T-cell (primary cell): ENCODE measurements around the gene ZBTB5. TPM values are rescaled to one million over a fixed set of nuclear protein-coding genes. Genes with fewer than 3 reads are reported as not detected.

Experiments used
- ATAC-seq, 4 experiments: fragments of 200-7000 bp in 3 of 4; fragments of 150-1000 bp in 1 of 4; cut with Tn5 transposase; replicated peaks in 1 of 4; 1 replicate in 3 of 4; 2 replicates in 1 of 4; pipeline ENCODE4 v1.10.0; 2021; ENCODE audit warnings: moderate library complexity in 3 of 4, mild to moderate bottlenecking in 2 of 4, moderate number of reproducible peaks in 1 of 4
- CTCF ChIA-PET, 2 donors: fragments of 300-600 bp; sonication (Branson Sonifier 250); formaldehyde crosslinking; loops; one replicate each; lab custom pipeline; 2022; ENCODE audit warnings: antibody characterized with exemption in 2 of 2; lab: Charles Lee
- POLR2A ChIA-PET, 2 donors: fragments of 300-600 bp; sonication (Branson Sonifier 250); formaldehyde crosslinking; loops; one replicate each; lab custom pipeline; 2022; ENCODE audit warnings: antibody characterized with exemption in 2 of 2; lab: Charles Lee
- DNase-seq, 35 experiments: peaks; one replicate each; pipeline versions ENCODE4 v3.0.0 to v3.0.0-alpha.2; 2013 to 2023
- H3K27ac ChIP-seq: one replicate; pipeline ENCODE4 v1.5.1; 2013; ENCODE audit warnings: low read length
- H3K27me3 ChIP-seq, 2 experiments: replicated peaks in 1 of 2; 1 replicate in 1 of 2; 2 replicates in 1 of 2; pipeline versions ENCODE4 v1.6.1 to v1.7.0; 2013; ENCODE audit warnings: low read length in 1 of 2, mixed read lengths in 1 of 2; ENCODE audit not compliant: control insufficient read depth in 2 of 2, insufficient read depth in 2 of 2; ENCODE audit errors: extremely low read depth in 1 of 2
- H3K36me3 ChIP-seq, 2 donors: 1 replicate in 1 of 2; 2 replicates in 1 of 2; pipeline versions ENCODE4 v1.6.1 to v1.7.0; 2013; ENCODE audit warnings: low read length in 1 of 2; ENCODE audit not compliant: control insufficient read depth in 2 of 2, insufficient read depth in 1 of 2; ENCODE audit errors: extremely low read depth in 1 of 2
- H3K4me1 ChIP-seq, 2 experiments: 1 replicate in 1 of 2; 2 replicates in 1 of 2; pipeline versions ENCODE4 v1.6.1 to v1.7.0; 2013; ENCODE audit warnings: low read length in 2 of 2, mixed read lengths in 1 of 2; ENCODE audit not compliant: insufficient read depth in 2 of 2, control insufficient read depth in 1 of 2; ENCODE audit errors: extremely low read depth in 1 of 2
- H3K4me3 ChIP-seq, 2 donors: 1 replicate in 1 of 2; 2 replicates in 1 of 2; pipeline versions ENCODE4 v1.5.1 to v1.7.0; 2013; ENCODE audit warnings: mild to moderate bottlenecking in 2 of 2, low read length in 1 of 2, moderate library complexity in 1 of 2; ENCODE audit not compliant: control insufficient read depth in 1 of 2; ENCODE audit errors: extremely low read depth in 1 of 2
- H3K9me3 ChIP-seq: 2 replicates; pipeline ENCODE4 v1.7.0; 2013
- H3K27ac Mint-ChIP-seq, 2 donors: one replicate each; pipeline ENCODE4 v1.8.0; 2020 to 2021; ENCODE audit warnings: mild to moderate bottlenecking in 2 of 2, mixed read lengths in 2 of 2
- H3K27me3 Mint-ChIP-seq, 2 donors: one replicate each; pipeline ENCODE4 v1.8.0; 2021 to 2022; ENCODE audit warnings: mixed read lengths in 2 of 2
- H3K36me3 Mint-ChIP-seq: one replicate; pipeline ENCODE4 v1.8.0; 2021; ENCODE audit warnings: mixed read lengths
- H3K4me1 Mint-ChIP-seq, 3 donors: one replicate each; pipeline ENCODE4 v1.8.0; 2020 to 2022; ENCODE audit warnings: mixed read lengths in 3 of 3, mild to moderate bottlenecking in 1 of 3
- H3K4me3 Mint-ChIP-seq, 3 donors: one replicate each; pipeline ENCODE4 v1.8.0; 2020 to 2022; ENCODE audit warnings: mild to moderate bottlenecking in 3 of 3, mixed read lengths in 3 of 3, moderate library complexity in 3 of 3
- H3K9me3 Mint-ChIP-seq, 3 donors: one replicate each; pipeline ENCODE4 v1.8.0; 2020 to 2022; ENCODE audit warnings: mixed read lengths in 3 of 3
- WGBS: methylation state at CpG from one replicate; pipeline ENCODE4 v1.1.5; 2013; ENCODE audit warnings: missing lambda C conversion rate; ENCODE audit not compliant: insufficient coverage; 5-methylcytosine and 5-hydroxymethylcytosine counted together
- total RNA-seq, 35 experiments: library from RNA in 6 of 35; stranded (reverse) in 6 of 35; fragments of 120-200 nt in 1 of 35; gene quantifications; one replicate each; pipeline versions ENCODE4 v1.2.1 to v1.2.4 and lab custom pipeline; 2013 to 2026

ZBTB5 gene
- total RNA-seq, 5 donors from 2014 or later (not counting 1 experiment from before 2014, with no cell fraction given): 12.5 to 14.3 (median 13.3) TPM

GRCh38 chr9:37443566-37443965 lies 21.7 kb downstream of the ZBTB5 start:
- no peaks in the 10 kb centered on the region for H3K9me3 Mint-ChIP-seq
- no peak overlapping the region for H3K27ac ChIP-seq

GRCh38 chr9:37442556-37442955 lies 22.7 kb downstream of the ZBTB5 start:
- POLR2A ChIA-PET: no interaction called here
- Mint-ChIP-seq H3K4me1 (peaks cover 15 to 32% (median 19%) of the 10 kb centered on the region in 3 donors), H3K27ac (no peak overlapping the region), H3K36me3 (peaks cover 39% of the 10 kb centered on the region), H3K9me3 (no peaks in the 10 kb centered on the region), H3K27me3 (no peaks in the 10 kb centered on the region), H3K4me3 (no peak overlapping the region)
- WGBS: no CpG with 5 or more reads among the region's 2 CpGs
- ATAC-seq (no peak), DNase-seq (no peak)
- no peaks in the 10 kb centered on the region for H3K4me1 ChIP-seq
- no peak overlapping the region for H3K27ac ChIP-seq
- no peaks in the 10 kb centered on the region for H3K9me3 ChIP-seq
- H3K4me3 ChIP-seq: no peak overlapping the region
- H3K27me3 ChIP-seq: no peaks in the 10 kb centered on the region
- CTCF ChIA-PET: no interaction called here
- peaks cover 7 to 57% of the 10 kb centered on the region in 2 donors for H3K36me3 ChIP-seq

More at GRCh38 chr9:37443566-37443965, 21.7 kb downstream of the ZBTB5 start:
- DNase-seq (no peak), ATAC-seq (no peak)
- no peaks in the 10 kb centered on the region for H3K27me3 Mint-ChIP-seq
- peaks cover 18 to 32% (median 22%) of the 10 kb centered on the region in 3 donors for H3K4me1 Mint-ChIP-seq
- no peaks in the 10 kb centered on the region for H3K9me3 ChIP-seq
- H3K36me3 Mint-ChIP-seq: peaks cover 40% of the 10 kb centered on the region
- no peak overlapping the region for H3K4me3 Mint-ChIP-seq
- H3K27me3 ChIP-seq: no peaks in the 10 kb centered on the region
- POLR2A ChIA-PET: no interaction called here
- CTCF ChIA-PET: no interaction called here
- 100% methylated on average over 3 of the region's 5 CpGs for WGBS
- no peaks in the 10 kb centered on the region for H3K4me1 ChIP-seq
- no peak overlapping the region for H3K4me3 ChIP-seq
- H3K27ac Mint-ChIP-seq: no peak overlapping the region
- H3K36me3 ChIP-seq: peaks cover 7 to 47% of the 10 kb centered on the region in 2 donors

DNA sequence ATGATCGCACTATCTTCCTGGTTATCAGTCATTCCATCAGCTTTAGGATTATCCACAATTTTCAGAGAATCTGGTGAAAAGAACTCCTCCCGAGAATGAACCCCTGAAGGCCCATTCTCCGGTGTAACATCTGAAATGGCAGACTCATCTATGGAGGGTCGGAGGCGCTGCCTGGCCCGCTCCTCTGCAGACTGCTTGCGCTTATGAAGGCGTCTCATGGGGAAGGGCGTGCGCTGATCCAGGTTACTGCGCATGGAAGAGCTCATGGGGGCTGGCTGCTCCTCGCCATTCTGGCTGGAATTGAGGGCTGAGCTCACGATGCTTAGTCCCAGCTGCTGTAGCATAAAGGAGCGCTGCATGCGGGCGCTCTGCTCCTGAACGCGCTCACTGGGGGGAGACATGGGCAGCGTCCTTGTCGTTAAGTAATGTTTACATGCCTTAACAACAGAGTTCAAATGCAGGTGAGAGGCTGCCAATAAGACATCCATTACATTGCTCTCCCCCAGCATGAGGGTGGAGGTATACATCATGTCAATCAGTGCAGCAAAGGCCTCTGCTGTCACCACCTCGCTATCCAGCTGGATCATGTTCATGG lies 23.4 kb downstream of the ZBTB5 start:
- Mint-ChIP-seq H3K4me3 (no peak overlapping the region), H3K27ac (no peak overlapping the region), H3K27me3 (no peaks in the 10 kb centered on the region), H3K9me3 (no peaks in the 10 kb centered on the region), H3K4me1 (peaks cover 13 to 31% (median 16%) of the 10 kb centered on the region in 3 donors), H3K36me3 (peaks cover 42% of the 10 kb centered on the region)
- Histone ChIP-seq H3K27ac (no peak overlapping the region), H3K9me3 (no peaks in the 10 kb centered on the region), H3K36me3 (peaks cover 9 to 63% of the 10 kb centered on the region in 2 donors), H3K4me3 (no peak overlapping the region), H3K4me1 (no peaks in the 10 kb centered on the region), H3K27me3 (no peaks in the 10 kb centered on the region)
- POLR2A ChIA-PET: no interaction called here
- CTCF ChIA-PET: no interaction called here
- DNase-seq: no peak
- no peak for ATAC-seq
- WGBS: 98% methylated on average over 16 of the region's 21 CpGs

DNA sequence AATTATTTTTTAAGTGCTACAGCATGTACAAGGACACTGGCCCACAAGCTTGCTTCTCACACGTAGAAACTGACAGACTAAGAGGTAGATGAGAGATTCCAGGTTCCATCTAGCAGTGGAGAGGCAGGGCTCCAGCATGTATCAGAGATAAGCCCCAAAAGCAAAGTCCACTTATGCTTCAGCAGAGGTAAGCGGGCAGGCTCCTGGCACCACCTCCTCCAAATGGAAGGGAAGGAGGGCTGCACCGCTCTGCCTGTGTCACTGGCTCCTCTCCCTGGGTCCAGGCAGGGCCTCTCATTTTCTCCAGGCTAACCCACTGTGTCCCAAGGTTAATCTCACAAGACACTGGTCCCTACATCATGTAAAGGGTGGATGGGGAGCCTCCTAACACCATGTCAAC lies 26.9 kb downstream of the ZBTB5 start:
- H3K9me3 ChIP-seq: no peaks in the 10 kb centered on the region
- no peak for ATAC-seq

DNA sequence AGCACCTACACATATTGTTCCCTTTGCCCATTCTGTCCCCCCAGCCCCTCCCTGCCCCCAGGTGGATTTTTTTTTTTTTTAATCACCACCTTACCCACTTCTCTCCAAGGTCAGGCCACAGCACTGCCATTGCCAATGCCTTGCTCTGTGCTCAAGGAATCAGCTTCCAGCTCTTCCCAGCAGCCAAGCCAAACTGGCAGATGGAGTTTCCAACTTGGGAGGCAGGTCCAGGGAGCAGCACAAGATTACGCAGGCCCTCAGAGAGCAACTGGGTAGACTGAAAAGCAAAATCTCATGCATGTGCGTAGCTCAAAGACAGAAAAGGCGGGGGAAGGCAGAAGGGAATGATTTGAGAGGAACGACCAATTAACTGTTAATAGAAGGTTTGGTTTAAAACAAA lies 27.6 kb downstream of the ZBTB5 start:
- 100% methylated on average over 2 of the region's 4 CpGs for WGBS
- no peaks in the 10 kb centered on the region for H3K9me3 ChIP-seq
- H3K4me3 ChIP-seq: no peak overlapping the region
- H3K27ac ChIP-seq: no peak overlapping the region
- Mint-ChIP-seq H3K4me1 (peaks cover 0 to 7% (median 3%) of the 10 kb centered on the region in 3 donors), H3K36me3 (peaks cover 41% of the 10 kb centered on the region), H3K27me3 (no peaks in the 10 kb centered on the region), H3K27ac (no peak overlapping the region), H3K9me3 (no peaks in the 10 kb centered on the region), H3K4me3 (no peak overlapping the region)
- ATAC-seq (no peak), DNase-seq (no peak)
- ChIA-PET POLR2A (no interaction called here), CTCF (no interaction called here)
- H3K27me3 ChIP-seq: no peaks in the 10 kb centered on the region
- H3K36me3 ChIP-seq: peaks cover 14 to 75% of the 10 kb centered on the region in 2 donors
- H3K4me1 ChIP-seq: no peaks in the 10 kb centered on the region

More for the DNA sequence above, 26.9 kb downstream of the ZBTB5 start:
- Histone ChIP-seq H3K4me3 (no peak overlapping the region), H3K27ac (no peak overlapping the region), H3K36me3 (peaks cover 14 to 77% of the 10 kb centered on the region in 2 donors), H3K27me3 (no peaks in the 10 kb centered on the region), H3K4me1 (no peaks in the 10 kb centered on the region)
- POLR2A ChIA-PET: no interaction called here
- Mint-ChIP-seq H3K27me3 (no peaks in the 10 kb centered on the region), H3K36me3 (peaks cover 38% of the 10 kb centered on the region), H3K4me3 (no peak overlapping the region), H3K4me1 (peaks cover 0 to 7% (median 0%) of the 10 kb centered on the region in 3 donors), H3K9me3 (no peaks in the 10 kb centered on the region), H3K27ac (no peak overlapping the region)
- DNase-seq: no peak
- CTCF ChIA-PET: no interaction called here
- 67% methylated on average over 1 of the region's 3 CpGs for WGBS

- peaks cover 0 to 7% (median 6%) of the 10 kb centered on the region in 3 donors for H3K4me1 Mint-ChIP-seq
- Histone ChIP-seq H3K9me3 (no peaks in the 10 kb centered on the region), H3K27me3 (no peaks in the 10 kb centered on the region), H3K36me3 (peaks cover 14 to 71% of the 10 kb centered on the region in 2 donors), H3K4me1 (no peaks in the 10 kb centered on the region), H3K27ac (no peak overlapping the region), H3K4me3 (no peak overlapping the region)
- no peak overlapping the region for H3K4me3 Mint-ChIP-seq
- H3K27ac Mint-ChIP-seq: no peak overlapping the region
- H3K27me3 Mint-ChIP-seq: no peaks in the 10 kb centered on the region
- DNase-seq (no peak), ATAC-seq (no peak)
- H3K9me3 Mint-ChIP-seq: no peaks in the 10 kb centered on the region
- 90% methylated on average over 5 of the region's 6 CpGs for WGBS
- H3K36me3 Mint-ChIP-seq: peaks cover 36% of the 10 kb centered on the region
- ChIA-PET CTCF (no interaction called here), POLR2A (no interaction called here)
These were observed 28.2 kb downstream of the ZBTB5 start for GRCh38 chr9:37437010-37437409.
